Umbilical cord (tissue), 2 donors: ENCODE results near the gene FZD2. TPM values are rescaled to one million over a fixed set of nuclear protein-coding genes. Genes with fewer than 3 reads are reported as not detected.
"Not testable (repeated sequence)": the region's sequence is repeated elsewhere in the genome, so short reads cannot be mapped to it uniquely, and the experiment has no call there.

ENCODE experiments used
- DNase-seq: peaks from one replicate; pipeline ENCODE4 v3.0.0-alpha.2; 2015; ENCODE audit warnings: low spot score
- total RNA-seq: library from RNA; depleted of rRNA; stranded (reverse); fragments of >200 nt; gene quantifications from one replicate; pipeline ENCODE4 v1.2.3, GENCODE V29; 2014; ENCODE audit warnings: low replicate concordance; ENCODE audit not compliant: insufficient read depth

FZD2 gene
- total RNA-seq, 1 donor from 2014 or later = 19.5 TPM

- no peak for DNase-seq
Observed at GRCh38 chr17:44575403-44575802, 18.1 kb downstream of the FZD2 start.

GRCh38 chr17:44578947-44579346 lies 21.7 kb downstream of the FZD2 start:
- DNase-seq = no peak

- DNase-seq = no peak
Observed at GRCh38 chr17:44581868-44582267, 24.6 kb downstream of the FZD2 start.

- peak; percentile 50 for DNase-seq
Observed at GRCh38 chr17:44584443-44584842, 27.2 kb downstream of the FZD2 start.

GRCh38 chr17:44585315-44585714 lies 28.0 kb downstream of the FZD2 start:
- DNase-seq = no peak

- peak; percentile 98 for DNase-seq
Observed at GRCh38 chr17:44587339-44587738, 30.1 kb downstream of the FZD2 start.

GRCh38 chr17:44589316-44590071 lies 32.2 kb downstream of the FZD2 start:
- DNase-seq = peak; percentile 39

- DNase-seq = not testable (repeated sequence)
Observed at GRCh38 chr17:44590072-44590462, 32.8 kb downstream of the FZD2 start.

- not testable (repeated sequence) for DNase-seq
Observed at GRCh38 chr17:44590762-44591161, 33.5 kb downstream of the FZD2 start.

- DNase-seq = no peak
Observed at GRCh38 chr17:44591206-44591605, 33.9 kb downstream of the FZD2 start.

- peak; percentile 93 for DNase-seq
Observed at GRCh38 chr17:44593156-44593555, 35.9 kb downstream of the FZD2 start.

GRCh38 chr17:44595216-44595775 lies 38.0 kb downstream of the FZD2 start:
- DNase-seq = no peak

GRCh38 chr17:44598329-44598728 lies 41.0 kb downstream of the FZD2 start:
- DNase-seq = no peak

- no peak for DNase-seq
Observed at GRCh38 chr17:44598932-44599297, 41.6 kb downstream of the FZD2 start.

GRCh38 chr17:44599298-44600175 lies 42.3 kb downstream of the FZD2 start:
- peak; percentile 97 for DNase-seq

- no peak for DNase-seq
Observed at GRCh38 chr17:44601539-44601938, 44.3 kb downstream of the FZD2 start.

GRCh38 chr17:44601973-44602372 lies 44.7 kb downstream of the FZD2 start:
- no peak for DNase-seq

- DNase-seq = no peak
Observed at GRCh38 chr17:44602390-44602789, 45.1 kb downstream of the FZD2 start.

GRCh38 chr17:44602970-44603369 lies 45.7 kb downstream of the FZD2 start:
- no peak for DNase-seq

- DNase-seq = no peak
Observed at GRCh38 chr17:44604116-44604761, 47.0 kb downstream of the FZD2 start.

- no peak for DNase-seq
Observed at GRCh38 chr17:44604768-44605485, 47.6 kb downstream of the FZD2 start.
